Measurements from ENCODE around the gene FIZ1.

GRCh38 chr19:55550321-55550650 lies 49.0 kb downstream of the FIZ1 start:
- TF ChIP-seq BHLHE40 (IDR thresholded peaks at IDR 0.05; ENCODE audit: borderline replicate concordance) (no peak), FOXM1 (IDR thresholded peaks at IDR 0.05; ENCODE audit: borderline replicate concordance) (no peak), ELF4 (IDR thresholded peaks at IDR 0.05) (no peak), SP1 (IDR thresholded peaks at IDR 0.05) (no peak), SUZ12 (IDR thresholded peaks at IDR 0.05) (no peak), NFRKB (IDR thresholded peaks at IDR 0.05) (no peak), ARNT (IDR thresholded peaks at IDR 0.05) (no peak), FOXK2 (IDR thresholded peaks at IDR 0.05) (no peak), LEF1 (IDR thresholded peaks at IDR 0.05; ENCODE audit: borderline replicate concordance) (no peak), ZNF384 (IDR thresholded peaks at IDR 0.05) (no peak), TARDBP (IDR thresholded peaks at IDR 0.05) (no peak), CTBP1 (IDR thresholded peaks at IDR 0.05; ENCODE audit: borderline replicate concordance) (no peak), HDGF (IDR thresholded peaks at IDR 0.05; ENCODE audit: borderline replicate concordance) (no peak), PKNOX1 (IDR thresholded peaks at IDR 0.05) (no peak)

Data from HEK293T (cell line).